GM21737 (cell line): Measurements from ENCODE around the gene PLAGL2.

ENCODE experiments used
- ATAC-seq: cut with Tn5 transposase; IDR thresholded peaks from one replicate; pipeline ENCODE4 v1.9.1; 2021; ENCODE audit warnings: mild to moderate bottlenecking, moderate library complexity; ENCODE audit not compliant: unreplicated experiment

The PLAGL2 gene

GRCh38 chr20:32231245-32231644, 23.7 kb upstream of the PLAGL2 start:
- ATAC-seq = no peak

GRCh38 chr20:32230707-32231106, 23.2 kb upstream of the PLAGL2 start:
- ATAC-seq = no peak

GRCh38 chr20:32229251-32229747, 21.8 kb upstream of the PLAGL2 start:
- no peak for ATAC-seq

GRCh38 chr20:32227744-32228688, 20.5 kb upstream of the PLAGL2 start:
- no peak for ATAC-seq

- no peak for ATAC-seq
These were observed 19.8 kb upstream of the PLAGL2 start for GRCh38 chr20:32227306-32227705.

GRCh38 chr20:32226391-32226790, 18.8 kb upstream of the PLAGL2 start:
- ATAC-seq = no peak

GRCh38 chr20:32224463-32224862, 16.9 kb upstream of the PLAGL2 start:
- no peak for ATAC-seq

- no peak for ATAC-seq
These were observed 10.8 kb upstream of the PLAGL2 start for GRCh38 chr20:32218156-32218900.

- no peak for ATAC-seq
These were observed 8.9 kb upstream of the PLAGL2 start for GRCh38 chr20:32216179-32217142.

- no peak for ATAC-seq
These were observed 8.2 kb upstream of the PLAGL2 start for GRCh38 chr20:32215729-32216128.

GRCh38 chr20:32215147-32215546, 7.6 kb upstream of the PLAGL2 start:
- no peak for ATAC-seq

- ATAC-seq = no peak
These were observed 6.3 kb upstream of the PLAGL2 start for GRCh38 chr20:32213870-32214269.

- ATAC-seq = no peak
These were observed 2.5 kb upstream of the PLAGL2 start for GRCh38 chr20:32209850-32210605.

- ATAC-seq = no peak
These were observed 1.1 kb upstream of the PLAGL2 start for GRCh38 chr20:32208499-32209154.

GRCh38 chr20:32206760-32207625, 550 bp downstream of the PLAGL2 start:
- ATAC-seq = peak; percentile 19

GRCh38 chr20:32205843-32206759, 1.4 kb downstream of the PLAGL2 start:
- ATAC-seq = no peak

GRCh38 chr20:32205110-32205842, 2.3 kb downstream of the PLAGL2 start:
- ATAC-seq = no peak
